SK-N-MC (cell line): ENCODE measurements around the gene IRS1.

Experiments used
- DNase-seq: peaks from one replicate; pipeline ENCODE4 v3.0.0-alpha.2; 2011; ENCODE audit warnings: low read depth, low spot score
- H3K27ac ChIP-seq: fragments of 200-600 bp; sonication (generic); 2 replicates; pipeline ENCODE4 v1.5.1; 2016; ENCODE audit warnings: mixed run types
- H3K36me3 ChIP-seq: fragments of 200-600 bp; sonication (generic); 2 replicates; pipeline ENCODE4 v1.6.1; 2017; ENCODE audit warnings: antibody characterized with exemption, low read length, mixed read lengths; ENCODE audit not compliant: insufficient read depth
- H3K4me3 ChIP-seq: fragments of 200-600 bp; sonication (generic); 2 replicates; pipeline ENCODE4 v1.5.1; 2016
- H3K9ac ChIP-seq: fragments of 200-600 bp; sonication (generic); 2 replicates; pipeline ENCODE4 v1.8.0; 2017; ENCODE audit warnings: mixed run types, mixed read lengths; ENCODE audit not compliant: insufficient read length
- H3K9me3 ChIP-seq: fragments of 200-600 bp; sonication (generic); 2 replicates; pipeline ENCODE4 v1.6.1; 2017; ENCODE audit warnings: low read depth, mild to moderate bottlenecking, antibody characterized with exemption, low read length, moderate library complexity, mixed read lengths
- EZH2 ChIP-seq: fragments of 200-600 bp; sonication (generic); IDR thresholded peaks from one replicate; pipeline ENCODE4 v1.6.1; 2017; ENCODE audit warnings: antibody characterized with exemption
- FOXP2 ChIP-seq: optimal IDR thresholded peaks from 2 replicates; pipeline ENCODE3; 2011; ENCODE audit warnings: mild to moderate bottlenecking, moderate library complexity; ENCODE audit not compliant: insufficient read depth; ENCODE audit errors: extremely low read length, control extremely low read depth
- POLR2AphosphoS5 ChIP-seq: IDR thresholded peaks from 2 replicates; pipeline ENCODE4 v1.6.1; 2012; ENCODE audit warnings: mild to moderate bottlenecking, low read depth, low read length, borderline replicate concordance

The IRS1 gene

DNA sequence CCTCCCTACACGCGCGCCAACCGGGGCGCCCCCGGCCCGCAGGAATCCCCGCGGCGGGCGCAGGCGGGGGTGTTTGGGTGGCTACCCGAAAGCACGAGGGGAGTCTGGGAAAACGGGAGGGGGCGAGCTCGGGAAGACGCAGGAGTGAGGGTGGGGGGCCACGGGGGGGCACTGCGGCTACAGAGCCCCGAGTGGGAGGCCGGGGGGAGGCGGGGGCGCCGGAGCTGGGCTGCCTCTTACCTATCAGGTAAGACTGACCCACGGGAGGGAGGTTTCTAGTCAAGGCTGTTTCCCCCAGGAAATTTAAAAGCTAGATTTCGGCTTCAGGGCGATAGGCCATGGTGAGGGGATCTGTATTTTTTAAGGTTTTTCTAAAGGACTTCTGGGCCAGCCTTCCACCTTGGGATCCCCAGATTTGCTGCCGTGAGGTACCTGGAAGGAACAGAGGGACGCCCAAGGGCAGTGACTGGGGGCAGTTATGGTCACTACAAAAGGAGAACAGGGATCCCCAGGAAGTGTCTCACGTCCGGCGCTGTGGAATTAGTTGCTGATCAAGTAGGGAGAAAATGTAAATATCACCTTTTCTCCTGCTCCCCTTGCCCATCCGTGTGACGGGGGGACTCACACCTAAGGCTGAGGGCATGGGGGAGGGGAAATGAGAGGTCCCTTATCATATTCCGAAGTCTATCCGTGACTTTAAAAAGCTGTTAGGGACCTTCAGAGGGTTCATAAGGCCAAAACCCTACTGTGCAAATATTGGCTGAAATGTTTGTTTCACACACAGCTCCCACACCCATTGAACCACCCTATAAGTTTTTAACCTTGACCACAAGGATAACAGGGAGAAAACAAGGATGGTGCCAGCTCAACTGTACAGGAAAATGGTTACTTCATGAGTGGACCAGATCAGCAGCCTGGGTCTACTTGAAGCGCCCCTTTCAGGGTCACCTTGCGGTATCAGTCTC lies 638 bp upstream of the IRS1 start:
- DNase-seq = no peak
- no peak overlapping the region for H3K27ac ChIP-seq
- peak overlapping the region; percentile 91 for H3K4me3 ChIP-seq
- no peak overlapping the region for H3K9ac ChIP-seq
- H3K9me3 ChIP-seq = no peaks in the 10 kb centered on the region
- H3K36me3 ChIP-seq = peaks cover 14% of the 10 kb centered on the region
- TF ChIP-seq POLR2AphosphoS5 (no peak), EZH2 (no peak), FOXP2 (no peak)

DNA sequence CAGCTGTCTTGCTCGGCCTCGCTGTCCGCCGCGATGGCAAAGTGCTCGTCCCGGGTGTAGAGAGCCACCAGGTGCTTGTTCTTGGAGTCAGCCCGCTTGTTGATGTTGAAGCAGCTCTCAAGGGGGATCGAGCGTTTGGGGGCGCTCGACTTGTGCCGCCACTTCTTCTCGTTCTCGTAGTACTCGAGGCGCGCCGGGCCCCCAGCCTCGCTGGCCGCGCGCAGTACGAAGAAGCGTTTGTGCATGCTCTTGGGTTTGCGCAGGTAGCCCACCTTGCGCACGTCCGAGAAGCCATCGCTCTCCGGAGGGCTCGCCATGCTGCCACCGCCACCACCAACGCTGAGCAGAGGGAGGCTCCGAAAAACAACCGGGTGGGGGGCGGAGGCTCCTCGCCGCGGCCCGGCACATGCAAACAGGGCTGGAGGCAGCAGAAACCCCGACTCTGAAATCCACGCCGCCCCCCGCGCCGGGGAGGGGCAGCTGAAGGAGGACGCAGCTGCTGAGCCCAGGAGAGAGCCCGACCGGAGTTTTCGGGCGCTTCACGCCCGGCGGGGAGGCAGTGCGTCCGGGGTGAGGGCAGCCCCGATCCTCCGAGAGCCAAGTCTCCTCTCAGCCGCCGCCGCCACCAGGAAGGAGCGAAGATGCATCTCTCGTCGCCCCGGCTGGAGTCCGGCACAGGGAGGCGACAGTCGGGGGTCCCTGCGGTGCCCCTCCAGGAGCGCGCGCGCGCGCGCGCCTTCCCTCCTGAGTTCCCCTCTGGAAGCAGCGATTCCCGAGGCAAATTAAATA lies 1.0 kb downstream of the IRS1 start:
- H3K9ac ChIP-seq = peak overlapping the region; percentile 60
- no peak overlapping the region for H3K27ac ChIP-seq
- peak overlapping the region; percentile 91 for H3K4me3 ChIP-seq
- no peaks in the 10 kb centered on the region for H3K9me3 ChIP-seq
- no peak for TF ChIP-seq EZH2
- no peak for DNase-seq
- H3K36me3 ChIP-seq = peaks cover 14% of the 10 kb centered on the region

DNA sequence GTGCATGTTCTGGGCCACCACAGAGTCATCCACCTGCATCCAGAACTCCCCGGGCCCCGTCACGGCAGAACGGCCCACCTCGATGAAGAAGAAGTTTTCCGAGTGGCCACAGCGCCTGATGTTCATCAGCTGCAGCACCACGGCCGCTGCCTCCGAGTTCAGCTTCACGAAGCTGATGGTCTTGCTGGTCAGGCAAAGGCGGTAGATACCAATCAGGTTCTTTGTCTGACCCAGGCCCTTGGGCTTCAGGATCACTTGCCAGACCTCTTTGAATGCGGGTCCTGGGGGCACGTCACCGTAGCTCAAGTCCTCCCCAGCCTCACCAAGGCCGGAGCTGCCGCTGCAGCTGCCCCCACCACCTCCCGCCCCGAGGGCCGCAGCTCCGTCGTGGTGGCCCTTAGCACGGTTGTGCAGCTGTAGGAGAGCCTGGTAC lies 1.6 kb downstream of the IRS1 start:
- no peak overlapping the region for H3K27ac ChIP-seq
- no peaks in the 10 kb centered on the region for H3K9me3 ChIP-seq
- peaks cover 14% of the 10 kb centered on the region for H3K36me3 ChIP-seq
- no peak for DNase-seq
- TF ChIP-seq FOXP2 (no peak), POLR2AphosphoS5 (no peak), EZH2 (no peak)
- H3K4me3 ChIP-seq = peak overlapping the region; percentile 91
- H3K9ac ChIP-seq = peak overlapping the region; percentile 60

DNA sequence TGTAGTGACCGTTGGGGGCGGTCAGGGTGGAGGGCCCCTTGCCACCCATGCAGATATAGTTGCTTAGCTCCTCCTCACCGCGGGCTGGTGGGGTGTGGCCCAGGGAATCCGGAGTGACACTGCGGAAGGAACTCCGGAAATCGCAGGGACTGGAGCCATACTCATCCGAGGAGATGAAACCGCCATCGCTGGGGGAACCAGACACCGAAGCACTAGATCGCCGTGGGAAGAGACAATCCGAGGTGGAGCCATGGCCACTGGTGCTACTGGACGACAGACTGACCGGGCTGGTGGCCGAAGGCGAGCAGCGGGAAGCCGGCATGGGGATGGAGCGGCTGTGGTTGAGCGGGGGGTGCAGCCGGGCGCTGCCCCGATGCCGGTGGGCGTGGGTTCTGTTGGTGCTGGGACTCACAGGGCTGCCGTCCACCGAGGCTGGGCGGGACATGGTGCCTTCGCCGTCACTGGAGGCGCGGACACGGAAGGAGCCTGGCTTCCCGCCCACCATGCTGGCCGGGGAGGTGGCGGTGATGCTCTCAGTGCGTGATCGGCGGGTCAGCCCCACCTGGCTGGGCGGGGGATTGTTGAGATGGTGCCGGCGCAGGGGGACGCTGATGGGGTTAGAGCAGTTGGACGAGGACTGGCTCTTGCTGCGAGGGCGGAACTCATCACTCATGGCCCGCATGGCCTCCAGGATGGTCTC lies 2.2 kb downstream of the IRS1 start:
- H3K9ac ChIP-seq = peak overlapping the region; percentile 60
- DNase-seq = no peak
- peaks cover 14% of the 10 kb centered on the region for H3K36me3 ChIP-seq
- H3K4me3 ChIP-seq = peak overlapping the region; percentile 91
- H3K27ac ChIP-seq = no peak overlapping the region
- H3K9me3 ChIP-seq = no peaks in the 10 kb centered on the region
- TF ChIP-seq POLR2AphosphoS5 (no peak), EZH2 (no peak), FOXP2 (no peak)

DNA sequence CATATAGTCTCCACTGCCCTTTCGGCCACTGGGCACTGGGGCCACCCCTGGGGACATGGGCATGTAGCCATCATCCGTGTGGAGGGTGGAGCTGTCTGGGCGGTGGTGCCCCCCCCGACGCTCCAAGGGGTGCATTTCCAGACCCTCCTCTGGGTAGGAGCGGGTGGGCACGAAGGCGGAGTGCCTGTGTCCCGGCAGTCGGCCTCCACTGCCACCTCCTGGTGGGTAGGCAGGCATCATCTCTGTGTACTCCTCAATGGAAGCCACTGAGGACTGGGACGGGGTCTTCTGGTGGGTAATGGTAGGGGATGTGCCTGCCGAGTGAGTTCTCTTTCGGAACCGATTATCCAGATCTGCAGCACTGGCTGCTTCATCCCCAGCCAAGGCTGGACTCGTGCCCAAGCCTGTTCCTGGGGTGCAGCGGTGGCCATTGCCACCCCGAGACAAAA lies 2.8 kb downstream of the IRS1 start:
- no peak overlapping the region for H3K27ac ChIP-seq
- peak overlapping the region; percentile 91 for H3K4me3 ChIP-seq
- TF ChIP-seq EZH2 (no peak), POLR2AphosphoS5 (no peak), FOXP2 (no peak)
- H3K9me3 ChIP-seq = no peaks in the 10 kb centered on the region
- H3K9ac ChIP-seq = no peak overlapping the region
- H3K36me3 ChIP-seq = peaks cover 14% of the 10 kb centered on the region
- no peak for DNase-seq

DNA sequence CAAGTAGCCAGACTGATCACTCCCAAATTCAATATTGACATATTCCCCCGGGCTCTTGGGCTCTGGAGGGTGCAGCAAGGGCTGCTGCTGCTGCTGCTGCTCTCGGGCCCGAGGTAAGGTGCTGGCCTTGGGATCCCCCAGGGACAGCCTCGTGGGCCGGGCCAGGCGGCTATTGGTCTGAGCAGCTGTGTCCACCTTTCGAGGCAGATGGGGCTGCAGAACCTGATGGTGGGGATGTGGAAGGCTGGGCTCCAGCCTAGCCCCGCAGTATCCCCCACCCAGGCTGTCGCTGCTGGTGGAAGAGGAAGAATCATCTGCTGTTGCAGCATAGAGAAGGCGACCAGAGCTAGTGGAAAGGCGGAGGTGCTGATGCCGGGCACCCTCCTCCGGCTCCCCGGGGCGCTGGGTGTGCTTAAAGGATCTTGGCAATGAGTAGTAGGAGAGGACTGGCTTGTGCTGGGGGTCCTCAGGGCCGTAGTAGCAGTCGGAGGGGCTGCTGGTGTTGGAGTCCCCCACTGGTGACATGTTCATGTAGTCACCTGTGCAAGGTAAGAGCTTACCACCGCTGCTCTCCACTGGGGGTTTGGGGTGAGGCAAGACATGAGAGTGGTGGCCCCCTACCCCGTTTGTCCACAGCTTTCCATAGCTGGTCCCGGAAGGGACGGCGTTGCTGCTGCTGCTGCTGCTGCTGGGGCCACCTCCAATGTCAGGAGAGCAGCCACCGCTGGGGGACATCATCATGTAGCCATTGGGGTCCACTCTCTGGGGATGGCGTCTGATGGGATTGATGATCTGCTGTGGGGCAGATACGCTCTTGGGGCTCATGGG lies 3.4 kb downstream of the IRS1 start:
- H3K27ac ChIP-seq = no peak overlapping the region
- peak overlapping the region; percentile 91 for H3K4me3 ChIP-seq
- no peak overlapping the region for H3K9ac ChIP-seq
- no peak for DNase-seq
- H3K36me3 ChIP-seq = peaks cover 14% of the 10 kb centered on the region
- no peak for TF ChIP-seq FOXP2
- TF ChIP-seq EZH2 = no peak
- TF ChIP-seq POLR2AphosphoS5 = no peak
- H3K9me3 ChIP-seq = no peaks in the 10 kb centered on the region

DNA sequence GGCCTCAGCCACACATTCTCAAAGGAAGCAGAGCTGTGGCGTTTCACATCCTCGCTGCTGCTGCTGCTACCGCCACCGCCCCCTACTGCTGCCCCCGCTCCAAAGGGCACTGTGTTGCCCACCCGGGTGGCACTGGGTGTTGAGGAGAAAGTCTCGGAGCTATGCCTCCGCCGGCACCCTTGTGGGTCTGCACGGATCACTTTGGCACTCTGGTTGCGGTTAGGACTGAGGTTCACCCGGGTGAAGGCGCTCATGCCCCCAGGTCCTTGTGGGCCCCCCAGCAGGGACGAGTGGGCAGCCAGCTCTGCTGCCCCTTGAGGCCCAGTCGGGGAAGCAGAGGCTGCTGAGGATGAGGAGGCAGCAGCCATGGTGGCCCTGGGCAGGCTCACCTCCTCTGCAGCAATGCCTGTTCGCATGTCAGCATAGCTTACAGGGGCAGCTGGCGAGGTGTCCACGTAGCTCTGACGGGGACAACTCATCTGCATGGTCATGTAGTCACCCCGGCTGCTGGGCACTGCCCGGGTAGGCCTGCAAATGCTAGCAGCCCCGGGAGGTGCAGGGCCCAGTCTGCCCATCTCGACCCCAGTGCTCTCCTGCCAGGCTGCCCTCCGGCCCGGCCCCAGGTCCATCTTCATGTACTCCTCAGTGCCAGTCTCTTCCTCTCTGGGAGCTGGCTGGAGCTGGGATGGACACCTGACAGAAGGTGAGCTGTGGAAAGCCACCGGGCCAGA lies 4.2 kb downstream of the IRS1 start:
- peaks cover 14% of the 10 kb centered on the region for H3K36me3 ChIP-seq
- H3K9ac ChIP-seq = no peak overlapping the region
- no peak for TF ChIP-seq POLR2AphosphoS5
- no peak for TF ChIP-seq FOXP2
- no peak for TF ChIP-seq EZH2
- no peak for DNase-seq
- no peaks in the 10 kb centered on the region for H3K9me3 ChIP-seq
- H3K27ac ChIP-seq = no peak overlapping the region
- H3K4me3 ChIP-seq = peak overlapping the region; percentile 91
